HG03460 (cell line): ENCODE results near the gene CCSER2.
"Not testable (repeated sequence)": the region's sequence is repeated elsewhere in the genome, so short reads cannot be mapped to it uniquely, and the experiment has no call there.

Experiments
- ATAC-seq: cut with Tn5 transposase; IDR thresholded peaks from one replicate; pipeline ENCODE4 v1.9.1; 2021; ENCODE audit not compliant: unreplicated experiment

The CCSER2 gene

GRCh38 chr10:84328418-84329195, at the start of gene CCSER2:
Gene CCSER2, plus strand, starts transcription at chr10:84328589. Its CDS starts 42,464 bp downstream, at chr10:84371053.
- ATAC-seq, result peak; percentile 51

- not testable (repeated sequence) for ATAC-seq
These were observed 48.4 kb upstream of the CCSER2 start for GRCh38 chr10:84279876-84280475.

- no peak for ATAC-seq
These were observed 41.7 kb upstream of the CCSER2 start for GRCh38 chr10:84286695-84287094.

GRCh38 chr10:84288151-84288550, 40.2 kb upstream of the CCSER2 start:
- ATAC-seq, result no peak

GRCh38 chr10:84289521-84290200, 38.7 kb upstream of the CCSER2 start:
- no peak for ATAC-seq

- no peak for ATAC-seq
These were observed 38.2 kb upstream of the CCSER2 start for GRCh38 chr10:84290235-84290634.

- no peak for ATAC-seq
These were observed 37.0 kb upstream of the CCSER2 start for GRCh38 chr10:84291384-84291783.

- no peak for ATAC-seq
These were observed 35.9 kb upstream of the CCSER2 start for GRCh38 chr10:84292502-84292901.

- ATAC-seq, result no peak
These were observed 35.2 kb upstream of the CCSER2 start for GRCh38 chr10:84293171-84293570.

GRCh38 chr10:84293574-84294016, 34.8 kb upstream of the CCSER2 start:
- no peak for ATAC-seq

- no peak for ATAC-seq
These were observed 33.5 kb upstream of the CCSER2 start for GRCh38 chr10:84294766-84295447.

GRCh38 chr10:84296091-84296981, 32.1 kb upstream of the CCSER2 start:
- no peak for ATAC-seq

- no peak for ATAC-seq
These were observed 30.3 kb upstream of the CCSER2 start for GRCh38 chr10:84298057-84298456.

GRCh38 chr10:84302223-84302622, 26.2 kb upstream of the CCSER2 start:
- no peak for ATAC-seq

- no peak for ATAC-seq
These were observed 21.5 kb upstream of the CCSER2 start for GRCh38 chr10:84306751-84307384.

- ATAC-seq, result no peak
These were observed 20.4 kb upstream of the CCSER2 start for GRCh38 chr10:84308021-84308420.

GRCh38 chr10:84308481-84309304, 19.7 kb upstream of the CCSER2 start:
- peak; percentile 53 for ATAC-seq

GRCh38 chr10:84310470-84310869, 17.9 kb upstream of the CCSER2 start:
- no peak for ATAC-seq

- ATAC-seq, result no peak
These were observed 16.8 kb upstream of the CCSER2 start for GRCh38 chr10:84311576-84311975.
